PC-3 (cell line): ENCODE data around the gene LAMA2.

Experiments used
- EZH2 ChIP-seq: fragments of 300-600 bp; sonication (generic); IDR thresholded peaks from one replicate; pipeline ENCODE4 v1.6.1; 2017; ENCODE audit warnings: antibody characterized with exemption, mild to moderate bottlenecking, low read length; ENCODE audit not compliant: unreplicated experiment
- EZH2phosphoT487 ChIP-seq: fragments of 300-600 bp; sonication (generic); IDR thresholded peaks from 2 replicates; pipeline ENCODE4 v1.6.1; 2018; ENCODE audit warnings: mild to moderate bottlenecking, antibody characterized with exemption, low read length, borderline replicate concordance
- TF ChIP-seq, protein P1 (sequence below): fragments of 300-600 bp; sonication (generic); conservative IDR thresholded peaks from 2 replicates; pipeline ENCODE4 v1.5.1; 2017; ENCODE audit warnings: antibody characterized with exemption, low read depth, mild to moderate bottlenecking, low read length

DNA sequence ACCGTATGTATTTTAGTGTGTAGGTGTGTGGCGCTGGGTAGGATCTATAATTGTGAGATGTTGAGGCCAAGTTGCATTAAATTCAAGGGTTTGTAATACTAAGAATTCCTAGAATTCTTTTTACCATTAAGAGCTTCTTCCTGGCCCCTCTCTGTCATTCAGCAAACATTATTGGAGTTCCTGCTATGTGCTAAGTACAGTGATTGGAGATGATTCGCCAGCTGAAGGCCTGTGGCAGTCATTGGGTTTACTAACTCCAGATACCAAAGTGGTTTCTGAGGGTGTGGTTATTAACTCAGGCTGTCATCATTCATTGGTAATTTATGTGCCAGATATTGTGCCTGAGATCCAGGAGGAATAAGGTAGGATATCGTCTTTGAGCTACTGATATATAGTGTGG lies 167.1 kb downstream of the LAMA2 start:
- TF ChIP-seq, protein P1, sequence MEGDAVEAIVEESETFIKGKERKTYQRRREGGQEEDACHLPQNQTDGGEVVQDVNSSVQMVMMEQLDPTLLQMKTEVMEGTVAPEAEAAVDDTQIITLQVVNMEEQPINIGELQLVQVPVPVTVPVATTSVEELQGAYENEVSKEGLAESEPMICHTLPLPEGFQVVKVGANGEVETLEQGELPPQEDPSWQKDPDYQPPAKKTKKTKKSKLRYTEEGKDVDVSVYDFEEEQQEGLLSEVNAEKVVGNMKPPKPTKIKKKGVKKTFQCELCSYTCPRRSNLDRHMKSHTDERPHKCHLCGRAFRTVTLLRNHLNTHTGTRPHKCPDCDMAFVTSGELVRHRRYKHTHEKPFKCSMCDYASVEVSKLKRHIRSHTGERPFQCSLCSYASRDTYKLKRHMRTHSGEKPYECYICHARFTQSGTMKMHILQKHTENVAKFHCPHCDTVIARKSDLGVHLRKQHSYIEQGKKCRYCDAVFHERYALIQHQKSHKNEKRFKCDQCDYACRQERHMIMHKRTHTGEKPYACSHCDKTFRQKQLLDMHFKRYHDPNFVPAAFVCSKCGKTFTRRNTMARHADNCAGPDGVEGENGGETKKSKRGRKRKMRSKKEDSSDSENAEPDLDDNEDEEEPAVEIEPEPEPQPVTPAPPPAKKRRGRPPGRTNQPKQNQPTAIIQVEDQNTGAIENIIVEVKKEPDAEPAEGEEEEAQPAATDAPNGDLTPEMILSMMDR = no peak
- no peak for TF ChIP-seq EZH2
- no peak for TF ChIP-seq EZH2phosphoT487
